Measurements from ENCODE around the gene CAPN9. TPM values are rescaled to one million over a fixed set of nuclear protein-coding genes. Genes with fewer than 3 reads are reported as not detected.

The CAPN9 gene
- polyA plus RNA-seq, 1 donor (not counting 4 experiments of a cell fraction or from before 2014, with no cell fraction given) = not detected

- FAIRE-seq (no peak), DNase-seq (ENCODE audit: low read depth, low spot score) (no peak)
- dilution Hi-C loops (cut with MboI; ENCODE audit: extremely low pct_ligation_motif_present, low sequenced_read_pairs) = no loop called here
- no peaks in the 10 kb centered on the region for H4K20me1 ChIP-seq (ENCODE audit: control insufficient read depth, extremely low read depth, insufficient read depth, low read length)
- no peak overlapping the region for H3K9ac ChIP-seq (ENCODE audit: control insufficient read depth, extremely low read depth, insufficient read depth, low read length)
- H3K79me2 ChIP-seq (ENCODE audit: control insufficient read depth, insufficient read depth, low read length) = no peaks in the 10 kb centered on the region
- H2AFZ ChIP-seq (ENCODE audit: control insufficient read depth, low read length) = peak overlapping the region; percentile 79
- H3K9me3 ChIP-seq (ENCODE audit: control insufficient read depth, low read depth, low read length) = no peaks in the 10 kb centered on the region
- peak overlapping the region; percentile 16 for H3K4me2 ChIP-seq (ENCODE audit: control insufficient read depth, extremely low read depth, insufficient read depth, low read depth, low read length)
- no peak overlapping the region for H3K4me3 ChIP-seq (ENCODE audit: control insufficient read depth in 2 of 3, extremely low read depth in 1 of 3, insufficient read depth in 2 of 3, low read depth in 1 of 3, low read length in 3 of 3)
- H3K9me1 ChIP-seq (ENCODE audit: control insufficient read depth, extremely low read depth, insufficient read depth, low read length) = no peaks in the 10 kb centered on the region
- no peak overlapping the region for H3K27ac ChIP-seq (ENCODE audit: control insufficient read depth, insufficient read depth, low read length)
- H3K4me1 ChIP-seq (ENCODE audit: control insufficient read depth, extremely low read depth, insufficient read depth, low read length) = no peaks in the 10 kb centered on the region
- H3K36me3 ChIP-seq (ENCODE audit: control insufficient read depth in 2 of 2, extremely low read depth in 1 of 2, insufficient read depth in 2 of 2, low read length in 2 of 2) = no peaks in the 10 kb centered on the region
- no peak for TF ChIP-seq EZH2 (IDR thresholded peaks at IDR 0.05; ENCODE audit: low read length)
- TF ChIP-seq, protein P1, sequence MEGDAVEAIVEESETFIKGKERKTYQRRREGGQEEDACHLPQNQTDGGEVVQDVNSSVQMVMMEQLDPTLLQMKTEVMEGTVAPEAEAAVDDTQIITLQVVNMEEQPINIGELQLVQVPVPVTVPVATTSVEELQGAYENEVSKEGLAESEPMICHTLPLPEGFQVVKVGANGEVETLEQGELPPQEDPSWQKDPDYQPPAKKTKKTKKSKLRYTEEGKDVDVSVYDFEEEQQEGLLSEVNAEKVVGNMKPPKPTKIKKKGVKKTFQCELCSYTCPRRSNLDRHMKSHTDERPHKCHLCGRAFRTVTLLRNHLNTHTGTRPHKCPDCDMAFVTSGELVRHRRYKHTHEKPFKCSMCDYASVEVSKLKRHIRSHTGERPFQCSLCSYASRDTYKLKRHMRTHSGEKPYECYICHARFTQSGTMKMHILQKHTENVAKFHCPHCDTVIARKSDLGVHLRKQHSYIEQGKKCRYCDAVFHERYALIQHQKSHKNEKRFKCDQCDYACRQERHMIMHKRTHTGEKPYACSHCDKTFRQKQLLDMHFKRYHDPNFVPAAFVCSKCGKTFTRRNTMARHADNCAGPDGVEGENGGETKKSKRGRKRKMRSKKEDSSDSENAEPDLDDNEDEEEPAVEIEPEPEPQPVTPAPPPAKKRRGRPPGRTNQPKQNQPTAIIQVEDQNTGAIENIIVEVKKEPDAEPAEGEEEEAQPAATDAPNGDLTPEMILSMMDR (optimal IDR thresholded peaks at IDR 0.05 in 1 of 3, IDR thresholded peaks at IDR 0.05 in 1 of 3, conservative IDR thresholded peaks at IDR 0.05 in 1 of 3; ENCODE audit: extremely low read depth in 1 of 3, insufficient read depth in 2 of 3, low read length in 3 of 3) = no peak
- no peaks in the 10 kb centered on the region for H3K27me3 ChIP-seq (ENCODE audit: control insufficient read depth, extremely low read depth, insufficient read depth, low read length)
Measured at GRCh38 chr1:230753191-230753585, 6.0 kb downstream of the CAPN9 start.

- Histone ChIP-seq H3K27ac (ENCODE audit: control insufficient read depth, insufficient read depth, low read length) (no peak overlapping the region), H3K27me3 (ENCODE audit: control insufficient read depth, extremely low read depth, insufficient read depth, low read length) (no peaks in the 10 kb centered on the region), H3K4me3 (ENCODE audit: control insufficient read depth in 2 of 3, extremely low read depth in 1 of 3, insufficient read depth in 2 of 3, low read depth in 1 of 3, low read length in 3 of 3) (peak overlapping the region in 2 of 3 experiments; percentile 8 to 18), H2AFZ (ENCODE audit: control insufficient read depth, low read length) (peak overlapping the region; percentile 79), H3K9me1 (ENCODE audit: control insufficient read depth, extremely low read depth, insufficient read depth, low read length) (no peaks in the 10 kb centered on the region), H3K4me1 (ENCODE audit: control insufficient read depth, extremely low read depth, insufficient read depth, low read length) (no peaks in the 10 kb centered on the region), H4K20me1 (ENCODE audit: control insufficient read depth, extremely low read depth, insufficient read depth, low read length) (no peaks in the 10 kb centered on the region), H3K4me2 (ENCODE audit: control insufficient read depth, extremely low read depth, insufficient read depth, low read depth, low read length) (peak overlapping the region; percentile 32), H3K9me3 (ENCODE audit: control insufficient read depth, low read depth, low read length) (no peaks in the 10 kb centered on the region), H3K79me2 (ENCODE audit: control insufficient read depth, insufficient read depth, low read length) (no peaks in the 10 kb centered on the region), H3K9ac (ENCODE audit: control insufficient read depth, extremely low read depth, insufficient read depth, low read length) (no peak overlapping the region), H3K36me3 (ENCODE audit: control insufficient read depth in 2 of 2, extremely low read depth in 1 of 2, insufficient read depth in 2 of 2, low read length in 2 of 2) (no peaks in the 10 kb centered on the region)
- TF ChIP-seq, protein P1 (optimal IDR thresholded peaks at IDR 0.05 in 1 of 3, IDR thresholded peaks at IDR 0.05 in 1 of 3, conservative IDR thresholded peaks at IDR 0.05 in 1 of 3; ENCODE audit: extremely low read depth in 1 of 3, insufficient read depth in 2 of 3, low read length in 3 of 3) = no peak
- TF ChIP-seq EZH2 (IDR thresholded peaks at IDR 0.05; ENCODE audit: low read length) = no peak
- FAIRE-seq = no peak
- DNase-seq (ENCODE audit: low read depth, low spot score) = no peak
- dilution Hi-C loops (cut with MboI; ENCODE audit: extremely low pct_ligation_motif_present, low sequenced_read_pairs) = no loop called here
Measured at GRCh38 chr1:230753586-230754251, 6.5 kb downstream of the CAPN9 start.
